NCI-H1694 treated with DMSO at 0.1 percent for 48 hours (cell line): ENCODE measurements around the gene ANKRD65.
"Not testable (repeated sequence)": the region's sequence is repeated elsewhere in the genome, so short reads cannot be mapped to it uniquely, and the experiment has no call there.

ENCODE experiments used
- DNase-seq: peaks from one replicate; lab custom pipeline; 2025; lab: John Stamatoyannopoulos, UW

The ANKRD65 gene

GRCh38 chr1:1415751-1416150 lies 5.3 kb downstream of the ANKRD65 start:
- no peak for DNase-seq

GRCh38 chr1:1412311-1412902 lies 8.7 kb downstream of the ANKRD65 start:
- DNase-seq: not testable (repeated sequence)

- DNase-seq: no peak
Measured at GRCh38 chr1:1411626-1412025, 9.4 kb downstream of the ANKRD65 start.

GRCh38 chr1:1410238-1410637 lies 10.8 kb downstream of the ANKRD65 start:
- DNase-seq: not testable (repeated sequence)

- no peak for DNase-seq
Measured at GRCh38 chr1:1407636-1408318, 13.3 kb downstream of the ANKRD65 start.

GRCh38 chr1:1406821-1407635 lies 14.0 kb downstream of the ANKRD65 start, which contains the start of gene MRPL20:
MRPL20 (minus strand) TSS chr1:1407293; CDS start chr1:1407217, 76 bp downstream.
- DNase-seq: peak; percentile 73

- DNase-seq: no peak
Measured at GRCh38 chr1:1406101-1406820, 14.8 kb downstream of the ANKRD65 start.

GRCh38 chr1:1403653-1404052 lies 17.4 kb downstream of the ANKRD65 start:
- no peak for DNase-seq

GRCh38 chr1:1402901-1403392 lies 18.1 kb downstream of the ANKRD65 start:
- DNase-seq: not testable (repeated sequence)

GRCh38 chr1:1402072-1402900 lies 18.8 kb downstream of the ANKRD65 start:
- peak; percentile 8 for DNase-seq

GRCh38 chr1:1401457-1402010 lies 19.5 kb downstream of the ANKRD65 start:
- no peak for DNase-seq

- no peak for DNase-seq
Measured at GRCh38 chr1:1400576-1401456, 20.3 kb downstream of the ANKRD65 start.

- DNase-seq: no peak
Measured at GRCh38 chr1:1399872-1400575, 21.1 kb downstream of the ANKRD65 start.

GRCh38 chr1:1399187-1399871 lies 21.7 kb downstream of the ANKRD65 start, which contains the start of gene CCNL2:
CCNL2 (minus strand) TSS chr1:1399335; CDS start chr1:1399306, 29 bp downstream.
- DNase-seq: peak; percentile 91

- no peak for DNase-seq
Measured at GRCh38 chr1:1398677-1399186, 22.3 kb downstream of the ANKRD65 start.

GRCh38 chr1:1397839-1398523 lies 23.1 kb downstream of the ANKRD65 start:
- no peak for DNase-seq

GRCh38 chr1:1395166-1395565 lies 25.9 kb downstream of the ANKRD65 start:
- no peak for DNase-seq

- DNase-seq: no peak
Measured at GRCh38 chr1:1394116-1394515, 27.0 kb downstream of the ANKRD65 start.
